Subcutaneous abdominal adipose tissue (tissue), 5 donors: ENCODE data around the gene PSMD2.
"Not testable (repeated sequence)": the region's sequence is repeated elsewhere in the genome, so short reads cannot be mapped to it uniquely, and the experiment has no call there.

Experiments used
- H3K27ac ChIP-seq: one replicate; pipeline ENCODE4 v1.7.0; 2013; ENCODE audit warnings: low read depth, mild to moderate bottlenecking, inconsistent platforms, low read length, moderate library complexity
- H3K27me3 ChIP-seq, 5 donors: one replicate each; pipeline ENCODE4 v1.7.0; 2013; ENCODE audit warnings: low read length in 5 of 5, inconsistent platforms in 1 of 5; ENCODE audit not compliant: control insufficient read depth in 5 of 5, insufficient read depth in 4 of 5
- H3K36me3 ChIP-seq, 5 donors: one replicate each; pipeline ENCODE4 v1.7.0; 2013; ENCODE audit warnings: low read length in 5 of 5; ENCODE audit not compliant: control insufficient read depth in 5 of 5, insufficient read depth in 5 of 5
- H3K4me1 ChIP-seq, 5 donors: one replicate each; pipeline ENCODE4 v1.7.0; 2013; ENCODE audit warnings: low read length in 5 of 5, mild to moderate bottlenecking in 3 of 5, moderate library complexity in 1 of 5; ENCODE audit not compliant: control insufficient read depth in 5 of 5, insufficient read depth in 5 of 5
- H3K4me3 ChIP-seq, 5 donors: one replicate each; pipeline ENCODE4 v1.7.0; 2013; ENCODE audit warnings: low read length in 5 of 5, low read depth in 1 of 5
- H3K9ac ChIP-seq, 5 donors: one replicate each; pipeline ENCODE4 v1.7.0; 2013; ENCODE audit warnings: low read length in 5 of 5, mild to moderate bottlenecking in 4 of 5, moderate library complexity in 3 of 5
- H3K9me3 ChIP-seq, 5 donors: one replicate each; pipeline ENCODE4 v1.7.0; 2013; ENCODE audit warnings: low read length in 5 of 5; ENCODE audit not compliant: control insufficient read depth in 5 of 5
- donor health status: healthy.
- donor health status: healthy.
- donor health status: healthy.
- donor health status: healthy.
- donor health status: healthy.

PSMD2 gene

DNA sequence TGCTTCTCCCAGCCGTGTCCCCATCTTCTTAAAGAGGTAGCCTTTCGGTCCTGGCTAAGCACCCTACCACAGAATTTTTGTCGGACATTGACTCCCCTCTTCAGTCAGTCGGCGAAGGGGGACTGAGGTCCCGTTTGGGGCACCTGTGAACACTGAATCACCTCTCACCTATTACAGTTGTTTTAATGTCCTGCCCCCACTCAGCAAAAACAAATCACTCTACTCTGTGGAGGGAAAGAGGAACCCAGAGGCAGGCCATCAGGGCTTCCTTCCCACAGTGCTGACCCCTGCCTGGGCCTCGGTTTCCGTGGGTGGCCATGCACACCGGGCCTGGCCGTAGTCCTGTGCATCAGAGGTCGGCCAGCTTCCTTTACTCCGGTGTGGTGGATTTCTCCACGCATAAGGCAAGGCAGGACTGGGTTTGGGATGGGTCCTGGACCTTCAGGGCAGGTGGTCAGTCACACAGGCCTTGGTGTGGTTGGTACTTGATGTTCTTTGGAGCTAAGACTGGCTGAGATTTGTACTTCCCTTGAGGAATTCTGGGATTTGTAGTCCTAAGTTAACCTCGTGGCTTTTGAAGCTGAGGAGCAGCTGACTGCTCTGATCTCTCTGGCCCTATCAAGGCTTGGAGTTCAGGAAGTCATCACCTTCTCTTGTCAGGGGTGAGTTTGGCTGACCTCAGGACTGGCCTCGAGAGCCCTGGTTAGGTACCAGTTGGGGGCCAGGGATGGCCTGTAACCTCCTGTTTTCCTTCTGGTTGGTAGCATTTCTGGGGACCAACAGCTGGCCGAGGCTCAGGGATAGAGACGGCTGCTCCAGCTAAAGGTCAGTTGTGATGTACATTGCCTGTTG, 37.7 kb downstream of the PSMD2 start:
- Histone ChIP-seq H3K27ac (peak overlapping the region; percentile 98), H3K4me1 (peaks cover 8 to 52% (median 38%) of the 10 kb centered on the region in 5 donors)

GRCh38 chr3:184337399-184337714, 38.3 kb downstream of the PSMD2 start, which contains the start of gene FAM131A:
TSS of gene FAM131A (plus strand) at chr3:184337600. CDS start at chr3:184337631, 31 bp downstream.
- peak within 1 kb of the TSS; percentile 74 to 80 (median 80) for H3K4me3 ChIP-seq
- H3K9me3 ChIP-seq = no peaks in the 10 kb centered on the region
- no peaks in the 10 kb centered on the region for H3K27me3 ChIP-seq
- H3K27ac ChIP-seq = peak within 1 kb of the TSS; percentile 98
- H3K36me3 ChIP-seq = peaks cover 0 to 42% (median 36%) of the 10 kb centered on the region in 5 donors
- peak within 1 kb of the TSS; percentile 71 to 89 (median 86) for H3K9ac ChIP-seq
- H3K4me1 ChIP-seq = peaks cover 5 to 46% (median 38%) of the 10 kb centered on the region in 5 donors

More for the DNA sequence above, 37.7 kb downstream of the PSMD2 start:
- Histone ChIP-seq H3K4me3 (peak overlapping the region; percentile 74 to 80 (median 80)), H3K9ac (peak overlapping the region; percentile 71 to 89 (median 86)), H3K27me3 (no peaks in the 10 kb centered on the region), H3K36me3 (peaks cover 0 to 42% (median 37%) of the 10 kb centered on the region in 5 donors), H3K9me3 (no peaks in the 10 kb centered on the region)

- peak overlapping the region; percentile 25 to 84 (median 61) for H3K9ac ChIP-seq
- peaks cover 5 to 42% (median 36%) of the 10 kb centered on the region in 5 donors for H3K4me1 ChIP-seq
- H3K27ac ChIP-seq = peak overlapping the region; percentile 98
- no peaks in the 10 kb centered on the region for H3K9me3 ChIP-seq
- H3K4me3 ChIP-seq = peak overlapping the region in 3 of 5 donors; percentile 11 to 34 (median 27)
- H3K27me3 ChIP-seq = no peaks in the 10 kb centered on the region
- peaks cover 0 to 42% (median 35%) of the 10 kb centered on the region in 5 donors for H3K36me3 ChIP-seq
Observed at GRCh38 chr3:184337981-184338380, 38.9 kb downstream of the PSMD2 start.

DNA sequence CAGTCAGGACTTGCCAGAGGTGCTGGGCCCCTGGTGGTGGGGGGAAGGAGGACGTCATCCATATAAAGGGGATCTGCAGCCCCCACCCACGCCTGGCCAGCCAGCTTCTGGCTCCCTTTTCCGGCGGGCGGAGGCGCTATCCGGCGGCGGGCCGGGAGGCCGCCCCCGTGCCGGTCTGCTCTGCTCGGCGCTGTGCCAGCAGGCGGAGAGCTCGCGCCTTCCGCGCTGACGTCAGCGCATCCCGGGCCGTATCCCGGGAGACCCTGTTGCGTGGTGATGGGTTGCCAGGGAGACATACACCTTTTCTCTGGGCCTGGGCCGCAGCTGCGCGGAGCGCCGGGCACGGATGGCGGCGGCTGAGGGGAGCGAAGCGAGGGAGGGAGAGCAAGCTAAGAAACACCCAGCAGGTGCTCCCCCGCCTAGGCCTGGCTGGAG, 39.5 kb downstream of the PSMD2 start:
- H3K4me3 ChIP-seq = peak overlapping the region in 3 of 5 donors; percentile 11 to 40 (median 27)
- H3K27ac ChIP-seq = peak overlapping the region; percentile 98
- no peaks in the 10 kb centered on the region for H3K27me3 ChIP-seq
- H3K9me3 ChIP-seq = no peaks in the 10 kb centered on the region
- H3K9ac ChIP-seq = peak overlapping the region in 4 of 5 donors; percentile 25 to 84 (median 52)
- H3K36me3 ChIP-seq = peaks cover 0 to 42% (median 35%) of the 10 kb centered on the region in 5 donors
- peaks cover 5 to 42% (median 36%) of the 10 kb centered on the region in 5 donors for H3K4me1 ChIP-seq

GRCh38 chr3:184339001-184339400, 40.0 kb downstream of the PSMD2 start:
- H3K9me3 ChIP-seq = no peaks in the 10 kb centered on the region
- H3K27ac ChIP-seq = peak overlapping the region; percentile 98
- H3K4me1 ChIP-seq = peaks cover 5 to 42% (median 36%) of the 10 kb centered on the region in 5 donors
- H3K9ac ChIP-seq = peak overlapping the region in 2 of 5 donors; percentile 15 to 25
- peak overlapping the region in 3 of 5 donors; percentile 11 to 40 (median 17) for H3K4me3 ChIP-seq
- no peaks in the 10 kb centered on the region for H3K27me3 ChIP-seq
- peaks cover 0 to 40% (median 33%) of the 10 kb centered on the region in 5 donors for H3K36me3 ChIP-seq

DNA sequence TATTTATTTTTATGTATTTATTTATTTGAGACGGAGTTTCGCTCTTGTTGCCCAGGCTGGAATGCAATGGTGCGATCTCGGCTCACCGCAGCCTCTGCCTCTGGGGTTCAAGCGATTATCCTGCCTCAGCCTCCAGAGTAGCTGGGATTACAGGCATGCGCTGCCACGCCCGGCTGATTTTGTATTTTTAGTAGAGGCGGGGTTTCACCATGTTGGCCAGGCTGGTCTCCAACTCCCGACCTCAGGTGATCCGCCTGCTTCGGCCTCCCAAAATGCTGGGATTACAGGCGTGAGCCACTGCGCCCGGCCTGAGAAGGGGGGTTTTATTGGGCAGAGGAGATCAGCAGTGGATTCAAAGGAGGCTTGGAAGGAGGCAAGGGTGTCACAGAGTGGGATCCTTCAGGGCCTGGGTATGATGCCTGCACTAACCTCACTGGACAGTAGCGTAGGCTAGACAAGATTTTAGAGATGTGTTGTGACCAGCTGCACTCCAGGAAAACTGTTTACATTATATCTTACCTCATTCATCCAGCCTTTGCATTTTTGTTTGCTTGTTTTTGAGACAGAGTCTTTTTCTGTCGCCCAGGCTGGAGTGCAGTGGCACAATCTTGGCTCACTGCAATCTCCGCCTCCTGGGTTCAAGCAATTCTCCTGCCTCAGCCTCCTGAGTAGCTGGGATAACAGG, 40.6 kb downstream of the PSMD2 start:
- not testable (repeated sequence) for H3K4me3 ChIP-seq, H3K27ac ChIP-seq, H3K9me3 ChIP-seq, H3K27me3 ChIP-seq, H3K9ac ChIP-seq
- Histone ChIP-seq H3K4me1 (peaks cover 5 to 42% (median 36%) of the 10 kb centered on the region in 5 donors), H3K36me3 (peaks cover 0 to 40% (median 33%) of the 10 kb centered on the region in 5 donors)

GRCh38 chr3:184341925-184342324, 42.9 kb downstream of the PSMD2 start:
- H3K4me3 ChIP-seq = no peak overlapping the region
- no peak overlapping the region for H3K9ac ChIP-seq
- H3K4me1 ChIP-seq = peaks cover 3 to 31% (median 28%) of the 10 kb centered on the region in 5 donors
- H3K36me3 ChIP-seq = peaks cover 0 to 43% (median 35%) of the 10 kb centered on the region in 5 donors
- H3K27me3 ChIP-seq = no peaks in the 10 kb centered on the region
- H3K9me3 ChIP-seq = no peaks in the 10 kb centered on the region
- no peak overlapping the region for H3K27ac ChIP-seq

GRCh38 chr3:184343200-184343876, 44.3 kb downstream of the PSMD2 start:
- no peak overlapping the region for H3K27ac ChIP-seq
- no peak overlapping the region for H3K4me3 ChIP-seq
- H3K36me3 ChIP-seq = peaks cover 0 to 43% (median 36%) of the 10 kb centered on the region in 5 donors
- H3K9me3 ChIP-seq = no peaks in the 10 kb centered on the region
- no peaks in the 10 kb centered on the region for H3K27me3 ChIP-seq
- peaks cover 0 to 28% (median 24%) of the 10 kb centered on the region in 5 donors for H3K4me1 ChIP-seq
- H3K9ac ChIP-seq = no peak overlapping the region

- Histone ChIP-seq H3K4me1 (peaks cover 0 to 32% (median 22%) of the 10 kb centered on the region in 5 donors), H3K9ac (no peak overlapping the region), H3K27ac (no peak overlapping the region), H3K4me3 (no peak overlapping the region), H3K36me3 (peaks cover 0 to 43% (median 36%) of the 10 kb centered on the region in 5 donors), H3K9me3 (no peaks in the 10 kb centered on the region), H3K27me3 (no peaks in the 10 kb centered on the region)
Observed at GRCh38 chr3:184344579-184345316, 45.7 kb downstream of the PSMD2 start.
